SJSA1 (cell line): ENCODE results near the gene CTF1. TPM values are rescaled to one million over a fixed set of nuclear protein-coding genes. Genes with fewer than 3 reads are reported as not detected.
"Not testable (repeated sequence)": the region's sequence is repeated elsewhere in the genome, so short reads cannot be mapped to it uniquely, and the experiment has no call there.

ENCODE experiments used
- DNase-seq, 2 experiments: peaks; one replicate each; pipeline ENCODE4 v3.0.0-alpha.2; 2015 to 2020; ENCODE audit warnings: low spot score in 2 of 2, low read depth in 1 of 2
- H3K27ac ChIP-seq: fragments of 250-450 bp; sonication (Bioruptor Pico); 2 replicates; pipeline ENCODE4 v1.5.1; 2020; ENCODE audit warnings: mild to moderate bottlenecking, moderate library complexity
- H3K27me3 ChIP-seq: fragments of 250-450 bp; sonication (Bioruptor Pico); replicated peaks from 2 replicates; pipeline ENCODE4 v1.5.1; 2020; ENCODE audit warnings: mild to moderate bottlenecking, moderate library complexity
- H3K36me3 ChIP-seq: fragments of 250-450 bp; sonication (Bioruptor Pico); 2 replicates; pipeline ENCODE4 v1.5.1; 2020; ENCODE audit warnings: mild to moderate bottlenecking
- H3K4me1 ChIP-seq: fragments of 250-450 bp; sonication (Bioruptor Pico); replicated peaks from 2 replicates; pipeline ENCODE4 v1.6.1; 2021; ENCODE audit warnings: mild to moderate bottlenecking
- H3K4me3 ChIP-seq: fragments of 250-450 bp; sonication (Bioruptor Pico); 2 replicates; pipeline ENCODE4 v1.5.1; 2020; ENCODE audit warnings: mild to moderate bottlenecking
- H3K9me3 ChIP-seq: fragments of 250-450 bp; sonication (Bioruptor Pico); replicated peaks from 2 replicates; pipeline ENCODE4 v1.5.1; 2020; ENCODE audit warnings: mild to moderate bottlenecking
- total RNA-seq: library from RNA; depleted of rRNA; stranded (reverse); fragments of >200 nt; shearing (Covaris generic); gene quantifications from 2 replicates; pipeline ENCODE4 v1.2.3, GENCODE V29; 2014; rRNA removed

The CTF1 gene, protein sequence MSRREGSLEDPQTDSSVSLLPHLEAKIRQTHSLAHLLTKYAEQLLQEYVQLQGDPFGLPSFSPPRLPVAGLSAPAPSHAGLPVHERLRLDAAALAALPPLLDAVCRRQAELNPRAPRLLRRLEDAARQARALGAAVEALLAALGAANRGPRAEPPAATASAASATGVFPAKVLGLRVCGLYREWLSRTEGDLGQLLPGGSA
- total RNA-seq: 1.3 and 3.5 TPM in 2 replicates

DNA sequence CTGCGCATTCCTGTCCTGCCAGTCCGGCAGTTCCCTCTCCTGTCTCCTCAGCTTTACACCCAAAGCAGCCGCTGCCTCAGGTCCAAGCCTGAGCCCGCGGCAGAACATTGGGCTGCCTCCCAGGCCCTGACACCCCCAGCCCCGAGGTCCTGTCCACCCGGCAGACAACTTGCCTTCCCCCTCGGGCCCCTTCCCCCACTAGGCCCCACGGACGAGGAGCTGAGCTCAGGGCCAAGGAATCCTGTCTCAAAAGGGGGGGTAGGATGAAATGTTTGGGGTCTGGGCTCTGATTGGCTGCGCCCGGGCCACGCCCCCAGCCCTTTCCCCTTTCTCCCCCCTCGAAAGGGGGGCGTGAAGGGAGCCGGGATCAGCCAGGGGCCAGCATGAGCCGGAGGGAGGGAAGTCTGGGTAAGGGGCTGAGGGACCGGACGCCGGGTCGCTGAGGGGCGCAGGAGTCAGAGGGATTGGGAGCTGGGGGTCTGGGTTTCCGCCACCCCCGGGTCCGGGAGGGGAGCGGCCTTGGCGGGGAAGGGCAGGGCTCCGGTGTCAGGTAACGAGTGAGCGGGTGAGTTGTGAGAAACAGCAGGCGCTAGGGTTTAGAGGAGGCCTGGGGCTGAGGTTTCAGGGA lies at the start of gene CTF1:
TSS of gene CTF1 (plus strand) at position 354 of the 628 bp plus-strand sequence. CDS start at position 384, 30 bp downstream.
- H3K9me3 ChIP-seq: 0 out of 2 replicates have a peak, but pooled peaks cover under 1% of the 10 kb centered on the region
- peaks cover 44% of the 10 kb centered on the region for H3K4me1 ChIP-seq
- peak within 1 kb of the TSS; percentile 49 for H3K4me3 ChIP-seq
- peak within 1 kb of the TSS; percentile 95 for H3K27ac ChIP-seq
- H3K27me3 ChIP-seq: no peaks in the 10 kb centered on the region
- DNase-seq: peak; percentile 88 to 94
- peaks cover 16% of the 10 kb centered on the region for H3K36me3 ChIP-seq

DNA sequence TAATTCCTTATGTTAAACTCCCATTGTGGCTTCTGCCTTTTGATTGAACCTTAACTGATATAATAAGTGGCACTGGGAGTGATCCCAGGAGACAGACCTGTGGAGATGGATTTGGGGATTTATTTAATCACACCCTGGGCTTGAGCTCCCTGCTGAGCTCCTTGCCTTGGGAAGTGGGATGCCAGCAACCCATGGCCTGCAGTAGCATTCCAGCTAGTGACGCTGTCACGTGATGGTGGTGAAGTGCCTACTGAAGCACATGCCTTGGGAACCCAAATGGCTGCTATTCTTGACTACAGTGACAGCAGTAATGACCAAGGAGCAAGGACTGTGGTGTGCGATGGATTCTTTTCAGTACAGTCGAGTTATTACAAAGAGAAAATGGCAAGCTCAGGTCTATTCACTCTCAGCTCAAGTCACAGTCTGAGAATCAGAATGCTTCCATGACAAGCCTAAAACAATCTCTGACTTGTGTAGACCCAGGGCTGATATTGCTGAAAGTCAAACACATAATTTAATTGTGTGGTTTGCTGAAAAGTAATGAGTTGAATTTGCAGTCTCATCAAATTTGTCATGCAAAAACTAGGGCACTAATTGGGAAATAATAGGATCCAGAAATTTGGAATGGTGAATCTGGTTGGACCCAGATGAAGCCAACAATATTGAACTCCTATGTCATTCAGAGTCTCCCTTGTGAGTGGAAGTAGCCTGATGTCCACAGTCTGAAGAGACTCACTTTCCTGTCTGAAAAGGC lies 49.6 kb upstream of the CTF1 start:
- Histone ChIP-seq H3K9me3 (no peaks in the 10 kb centered on the region), H3K27me3 (no peaks in the 10 kb centered on the region), H3K36me3 (peaks cover 5% of the 10 kb centered on the region; the same call in 1 of the 2 replicates), H3K4me3 (no peak overlapping the region), H3K27ac (no peak overlapping the region), H3K4me1 (no peaks in the 10 kb centered on the region)
- no peak for DNase-seq

DNA sequence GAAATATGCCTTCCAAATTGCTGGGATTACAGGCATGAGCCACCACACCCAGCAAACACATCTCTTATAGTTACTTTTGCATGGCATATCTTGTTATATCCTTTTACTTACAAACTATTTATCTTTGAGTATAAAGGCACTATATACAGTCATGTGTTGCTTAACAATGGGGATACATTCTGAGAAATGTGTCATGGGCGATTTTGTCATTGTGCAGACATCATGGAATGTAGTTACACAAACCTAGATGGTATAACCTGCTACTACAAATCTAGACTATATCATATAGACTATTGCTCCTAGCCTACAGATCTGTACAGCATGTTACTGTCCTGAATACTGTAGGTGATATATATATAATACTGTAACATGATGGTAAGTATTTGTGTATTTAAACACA lies 46.2 kb upstream of the CTF1 start:
- no peak for DNase-seq
- no peaks in the 10 kb centered on the region for H3K9me3 ChIP-seq
- H3K4me1 ChIP-seq: no peaks in the 10 kb centered on the region
- peaks cover 17% of the 10 kb centered on the region; the same call in 1 of the 2 replicates for H3K36me3 ChIP-seq
- H3K4me3 ChIP-seq: no peak overlapping the region
- no peak overlapping the region for H3K27ac ChIP-seq
- no peaks in the 10 kb centered on the region for H3K27me3 ChIP-seq

DNA sequence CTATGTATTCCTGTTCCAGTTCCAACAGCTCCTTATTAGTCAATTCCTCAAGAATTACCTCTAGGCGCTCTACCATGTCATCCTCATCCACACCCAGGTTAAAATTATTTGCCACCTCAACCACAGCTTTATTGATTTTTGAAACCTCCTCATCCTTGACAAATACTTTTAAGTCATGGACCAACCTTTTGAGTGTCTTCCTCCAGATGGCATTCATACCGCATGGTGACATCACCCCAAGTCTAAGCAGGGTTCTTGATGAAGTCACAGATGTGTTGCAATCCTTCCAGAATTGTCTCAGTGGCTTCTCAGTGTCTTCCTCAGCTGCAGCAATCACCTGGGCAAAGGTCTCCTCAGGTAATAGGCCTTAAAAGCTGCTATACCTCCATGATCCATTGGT lies 42.7 kb upstream of the CTF1 start:
- no peaks in the 10 kb centered on the region for H3K27me3 ChIP-seq
- H3K9me3 ChIP-seq: no peaks in the 10 kb centered on the region
- H3K4me3 ChIP-seq: no peak overlapping the region
- DNase-seq: no peak
- no peak overlapping the region for H3K27ac ChIP-seq
- H3K36me3 ChIP-seq: peaks cover 17% of the 10 kb centered on the region; the same call in 1 of the 2 replicates
- H3K4me1 ChIP-seq: no peaks in the 10 kb centered on the region

DNA sequence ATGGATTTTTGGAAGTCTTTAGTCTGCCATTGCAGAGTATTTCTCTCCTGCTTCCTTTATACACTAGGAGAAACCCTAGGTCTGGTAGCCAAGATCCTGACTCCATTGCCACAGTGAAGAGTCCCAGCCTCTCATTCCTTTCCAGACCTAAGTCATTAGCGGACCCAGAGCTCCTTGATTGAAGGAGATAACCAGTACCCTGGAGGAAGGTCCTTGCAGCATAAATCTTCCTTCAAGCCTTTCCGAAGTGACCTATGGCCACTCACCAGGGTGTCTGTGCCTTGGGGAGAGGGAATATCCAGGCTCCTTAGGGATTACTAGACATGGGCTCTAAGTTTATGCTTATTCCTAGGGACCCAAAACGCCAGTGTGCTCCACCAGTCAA lies 38.3 kb upstream of the CTF1 start:
- DNase-seq: no peak
- Histone ChIP-seq H3K9me3 (no peaks in the 10 kb centered on the region), H3K27ac (no peak overlapping the region), H3K4me1 (no peaks in the 10 kb centered on the region), H3K4me3 (no peak overlapping the region), H3K27me3 (no peaks in the 10 kb centered on the region), H3K36me3 (0 out of 2 replicates have a peak, but pooled peaks cover 9% of the 10 kb centered on the region)

DNA sequence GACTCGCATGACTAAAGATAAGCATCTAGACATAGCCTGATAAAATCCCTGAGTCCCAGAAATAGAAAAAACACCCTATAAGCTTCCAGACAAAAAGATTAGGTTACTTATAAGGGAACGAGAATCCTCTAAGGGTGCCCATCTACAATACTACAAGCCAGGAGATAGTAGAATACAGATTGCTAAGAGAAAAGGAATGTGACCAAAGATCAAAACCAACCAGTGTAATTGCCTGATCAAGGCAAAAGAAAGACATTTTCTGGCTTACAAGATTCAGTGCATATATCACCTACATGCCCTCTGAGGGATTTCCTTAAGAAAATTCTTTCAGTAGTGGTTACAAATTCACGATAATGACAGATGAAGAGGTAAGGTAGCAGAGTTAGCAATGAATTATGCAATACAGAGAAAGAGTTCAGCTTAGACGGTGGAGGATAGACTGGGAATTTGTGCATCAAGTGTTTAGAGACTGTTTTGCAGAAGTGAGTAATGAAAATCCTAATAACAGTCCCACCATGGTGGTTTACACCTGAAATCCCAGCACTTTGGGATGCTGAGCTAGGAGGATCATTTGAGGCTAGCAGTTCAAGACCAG lies 37.5 kb upstream of the CTF1 start:
- no peak for DNase-seq
- H3K4me1 ChIP-seq: no peaks in the 10 kb centered on the region
- H3K27ac ChIP-seq: no peak overlapping the region
- 0 out of 2 replicates have a peak, but pooled peaks cover 3% of the 10 kb centered on the region for H3K36me3 ChIP-seq
- no peak overlapping the region for H3K4me3 ChIP-seq
- H3K27me3 ChIP-seq: no peaks in the 10 kb centered on the region
- H3K9me3 ChIP-seq: no peaks in the 10 kb centered on the region

DNA sequence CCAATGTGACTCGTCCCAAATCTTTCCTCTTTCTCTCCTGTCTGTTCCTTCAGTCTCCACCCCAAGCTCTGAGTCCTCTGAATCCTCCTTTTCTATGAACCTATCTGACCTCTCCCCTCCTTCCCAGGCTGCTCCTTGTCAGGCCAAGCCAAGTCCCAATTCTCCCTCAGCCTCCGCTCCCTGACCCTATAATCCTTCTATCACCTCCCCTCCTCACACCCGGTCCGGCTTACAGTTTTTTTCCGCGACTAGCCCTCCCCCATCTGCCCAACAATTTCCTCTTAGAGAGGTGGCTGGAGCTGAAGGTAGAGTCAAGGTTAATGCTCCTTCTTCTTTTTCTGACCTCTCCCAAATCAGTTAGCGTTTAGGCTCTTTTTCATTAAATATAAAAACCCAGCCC lies 35.7 kb upstream of the CTF1 start:
- H3K36me3 ChIP-seq, H3K27ac ChIP-seq, H3K9me3 ChIP-seq, H3K27me3 ChIP-seq, H3K4me1 ChIP-seq, DNase-seq, H3K4me3 ChIP-seq: not testable (repeated sequence)

DNA sequence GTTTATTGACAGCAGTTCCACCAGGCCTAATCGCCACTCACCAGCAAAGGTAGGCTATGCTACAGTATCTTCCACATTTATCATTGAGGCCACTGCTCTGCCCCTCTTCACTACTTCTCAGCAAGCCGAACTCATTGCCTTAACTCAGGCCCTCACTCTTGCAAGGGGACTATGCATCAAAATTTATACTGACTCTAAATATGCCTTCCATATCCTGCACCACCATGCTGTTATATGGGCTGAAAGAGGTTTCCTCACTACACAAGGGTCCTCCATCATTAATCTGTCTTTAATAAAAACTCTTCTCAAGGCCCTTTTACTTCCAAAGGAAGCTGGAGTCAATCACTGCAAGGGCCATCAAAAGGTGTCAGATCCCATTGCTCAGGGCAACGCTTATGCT lies 33.2 kb upstream of the CTF1 start:
- not testable (repeated sequence) for H3K4me1 ChIP-seq, H3K9me3 ChIP-seq, H3K27me3 ChIP-seq, H3K4me3 ChIP-seq, DNase-seq, H3K27ac ChIP-seq, H3K36me3 ChIP-seq

DNA sequence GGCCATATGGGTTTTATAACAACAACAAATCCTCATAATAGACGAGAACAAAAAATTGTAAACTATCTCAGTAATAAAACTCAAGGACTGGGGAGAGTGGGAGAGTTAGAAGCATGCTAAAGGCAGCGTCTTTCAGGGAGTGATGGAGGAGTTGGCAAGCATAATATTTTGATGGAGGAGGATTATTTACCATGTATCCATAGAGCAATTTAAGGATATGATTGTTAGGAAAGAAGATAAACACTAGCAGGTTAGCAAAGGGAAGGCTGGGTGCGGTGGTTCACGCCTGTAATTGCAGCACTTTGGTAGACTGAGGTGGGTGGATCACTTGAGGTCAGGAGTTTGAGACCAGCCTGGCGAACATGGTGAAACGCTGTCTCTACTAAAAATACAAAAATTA lies 30.4 kb upstream of the CTF1 start:
- no peaks in the 10 kb centered on the region for H3K9me3 ChIP-seq
- no peak overlapping the region for H3K4me3 ChIP-seq
- H3K27me3 ChIP-seq: no peaks in the 10 kb centered on the region
- no peak for DNase-seq
- H3K36me3 ChIP-seq: peaks cover 3% of the 10 kb centered on the region; the same call in 1 of the 2 replicates
- no peaks in the 10 kb centered on the region for H3K4me1 ChIP-seq
- no peak overlapping the region for H3K27ac ChIP-seq

DNA sequence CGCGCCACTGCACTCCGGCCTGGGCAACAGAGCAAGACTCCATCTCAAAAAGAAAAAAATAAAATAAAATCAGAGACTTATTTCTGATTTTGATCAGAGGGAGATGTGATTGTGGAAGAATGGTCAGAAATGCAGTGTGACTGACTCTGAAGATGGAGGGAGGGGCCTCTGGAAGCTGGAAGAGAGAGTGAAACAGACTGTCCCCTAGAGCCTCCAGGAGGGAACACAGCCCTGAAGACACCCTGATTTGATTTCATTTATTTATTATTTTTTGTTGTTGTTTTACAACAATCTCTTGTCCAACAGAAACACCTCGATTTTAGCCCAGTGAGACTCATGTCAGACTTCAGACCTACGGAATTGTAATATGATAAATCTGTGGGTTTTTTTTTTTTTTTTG lies 28.7 kb upstream of the CTF1 start:
- H3K36me3 ChIP-seq: peaks cover 10% of the 10 kb centered on the region
- DNase-seq: no peak

DNA sequence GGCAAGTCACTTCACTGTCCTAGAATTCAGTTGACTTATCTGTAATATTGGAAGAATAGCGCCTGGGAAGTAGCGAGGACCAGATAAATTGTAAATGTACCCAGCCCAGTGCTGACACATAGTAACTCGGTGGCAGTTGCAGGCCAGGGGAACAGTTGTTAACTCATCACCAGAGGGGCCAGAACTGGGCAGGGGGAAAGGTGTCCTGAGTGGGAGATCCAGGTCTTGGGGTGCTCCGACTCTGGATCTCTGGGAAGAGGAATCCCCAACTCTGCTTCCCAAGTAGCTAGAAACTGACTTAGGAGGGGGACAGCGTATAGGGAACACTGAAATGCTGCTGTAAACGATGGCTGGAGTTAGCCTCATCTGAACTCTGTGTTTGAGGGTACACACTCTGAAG lies 25.5 kb upstream of the CTF1 start:
- Histone ChIP-seq H3K4me3 (no peak overlapping the region), H3K27me3 (no peaks in the 10 kb centered on the region), H3K36me3 (peaks cover 17% of the 10 kb centered on the region), H3K9me3 (no peaks in the 10 kb centered on the region), H3K4me1 (peaks cover 7% of the 10 kb centered on the region), H3K27ac (no peak overlapping the region)
- no peak for DNase-seq

More for the DNA sequence above, 28.7 kb upstream of the CTF1 start:
- H3K27me3 ChIP-seq: no peaks in the 10 kb centered on the region
- no peaks in the 10 kb centered on the region for H3K4me1 ChIP-seq
- H3K9me3 ChIP-seq: no peaks in the 10 kb centered on the region
- no peak overlapping the region for H3K27ac ChIP-seq
- H3K4me3 ChIP-seq: no peak overlapping the region

DNA sequence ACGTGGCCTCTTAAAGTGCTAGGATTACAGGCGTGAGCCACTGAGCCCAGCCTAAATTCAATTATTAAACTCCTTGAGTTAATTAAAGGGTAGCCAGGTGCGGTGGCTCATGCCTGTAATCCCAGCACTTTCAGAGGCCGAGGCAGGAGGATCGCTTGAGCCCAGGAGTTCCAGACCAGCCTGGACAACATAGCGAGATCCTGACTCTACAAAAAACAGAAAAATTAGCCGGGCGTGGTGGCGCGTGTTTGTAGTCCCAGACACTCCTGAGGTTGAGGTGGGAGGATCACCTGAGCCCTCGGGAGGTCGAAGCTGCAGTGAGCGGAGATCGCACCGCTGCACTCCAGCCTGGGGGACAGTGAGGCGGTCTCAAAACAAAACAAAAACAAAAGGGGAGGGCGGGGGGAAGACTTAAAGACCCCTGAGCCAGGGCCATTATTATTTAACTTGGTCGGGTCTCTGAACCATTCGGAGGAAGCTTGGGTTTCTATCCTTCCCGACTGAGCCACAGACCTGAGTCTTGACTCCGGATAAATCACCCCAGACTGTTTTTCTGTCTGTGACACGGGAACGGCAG lies 22.1 kb upstream of the CTF1 start:
- no peak for DNase-seq
- Histone ChIP-seq H3K27me3 (no peaks in the 10 kb centered on the region), H3K4me1 (peaks cover 17% of the 10 kb centered on the region), H3K36me3 (peaks cover 28% of the 10 kb centered on the region), H3K4me3 (peak overlapping the region; percentile 66), H3K27ac (peak overlapping the region; percentile 77), H3K9me3 (no peaks in the 10 kb centered on the region)

DNA sequence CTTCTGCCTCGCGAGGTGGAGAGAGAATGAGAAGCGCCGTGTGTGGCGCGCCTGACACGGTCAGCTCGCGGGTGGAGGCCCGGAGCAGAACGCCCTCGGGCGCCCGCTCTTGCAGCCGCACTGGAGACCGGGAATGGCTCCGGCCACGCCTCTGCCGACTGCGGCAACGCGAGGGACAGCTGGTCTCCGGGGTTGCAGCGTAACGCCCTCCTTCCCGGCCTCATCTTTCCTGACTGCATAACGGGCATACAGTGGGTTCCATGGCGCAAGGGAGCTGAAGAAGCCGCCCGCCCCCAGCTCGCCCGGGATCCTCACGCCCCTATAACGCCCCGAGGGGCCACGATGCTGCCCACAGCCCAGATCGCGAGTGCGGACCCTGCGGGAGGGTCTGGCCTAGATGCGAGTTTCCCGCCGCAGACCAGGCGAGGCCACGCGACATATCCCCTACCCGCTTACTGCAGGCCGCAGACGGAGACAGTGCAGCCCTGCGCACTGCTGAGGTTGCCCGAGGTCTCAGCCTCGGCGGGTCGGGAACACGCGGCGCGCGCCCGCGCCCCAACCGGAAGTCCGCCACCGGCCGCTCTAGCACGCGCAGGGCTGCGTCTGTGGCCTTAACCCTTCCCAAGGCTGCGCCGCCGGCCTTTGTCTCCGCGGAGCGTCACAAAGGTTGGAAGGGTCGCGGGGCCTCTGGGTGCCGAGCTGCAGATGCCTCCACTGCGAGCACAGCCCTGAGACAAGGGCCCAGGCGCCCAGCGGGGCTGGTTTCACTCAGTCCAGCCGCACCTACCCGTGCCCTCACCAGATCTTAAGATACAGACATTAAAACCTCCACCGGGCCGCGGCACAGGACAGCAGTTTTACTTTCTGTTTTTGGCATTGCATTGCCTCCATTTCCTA lies 21.3 kb upstream of the CTF1 start:
- peaks cover 17% of the 10 kb centered on the region for H3K4me1 ChIP-seq
- H3K27ac ChIP-seq: peak overlapping the region; percentile 77
- H3K4me3 ChIP-seq: peak overlapping the region; percentile 66
- peak; percentile 87 to 92 for DNase-seq
- peaks cover 29% of the 10 kb centered on the region for H3K36me3 ChIP-seq
- no peaks in the 10 kb centered on the region for H3K27me3 ChIP-seq
- H3K9me3 ChIP-seq: no peaks in the 10 kb centered on the region
